ENCODE results near the gene ZNF341. TPM values are rescaled to one million over a fixed set of nuclear protein-coding genes. Genes with fewer than 3 reads are reported as not detected.

ZNF341 gene
- total and polyA plus RNA-seq, 8 donors = 0.58 to 6.2 (median 1.9) TPM

DNA sequence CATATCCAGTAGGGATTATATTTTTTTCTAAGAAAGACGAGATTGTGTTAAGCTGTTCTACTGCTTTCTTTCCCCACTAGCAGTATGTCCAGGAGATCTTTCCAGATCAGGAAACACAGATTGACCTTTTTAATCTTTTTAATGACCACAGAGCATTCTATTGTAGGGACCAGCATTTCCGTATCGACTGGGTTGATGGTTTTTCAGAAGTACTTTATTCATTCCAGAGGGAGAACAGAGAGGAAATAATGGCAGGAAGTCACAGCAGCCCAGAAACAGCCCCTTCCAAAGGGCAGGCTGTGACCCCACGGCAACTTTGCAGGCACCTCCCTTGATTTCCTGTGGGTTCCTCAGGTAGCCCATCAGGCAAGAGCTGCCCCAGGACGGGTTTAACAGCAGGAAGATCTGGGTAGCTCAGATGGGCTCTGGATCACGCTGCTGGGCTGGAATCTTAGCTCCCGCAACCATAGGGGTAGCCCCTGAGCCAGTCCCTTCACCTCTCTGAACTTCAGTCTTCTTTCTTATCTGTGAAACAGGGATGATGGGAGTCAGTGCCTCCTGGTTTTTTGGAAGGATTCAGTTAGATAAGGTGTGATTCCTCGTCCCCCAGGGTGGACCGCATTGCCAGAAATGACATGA lies 55.6 kb downstream of the ZNF341 start:
- TF ChIP-seq, protein P1, sequence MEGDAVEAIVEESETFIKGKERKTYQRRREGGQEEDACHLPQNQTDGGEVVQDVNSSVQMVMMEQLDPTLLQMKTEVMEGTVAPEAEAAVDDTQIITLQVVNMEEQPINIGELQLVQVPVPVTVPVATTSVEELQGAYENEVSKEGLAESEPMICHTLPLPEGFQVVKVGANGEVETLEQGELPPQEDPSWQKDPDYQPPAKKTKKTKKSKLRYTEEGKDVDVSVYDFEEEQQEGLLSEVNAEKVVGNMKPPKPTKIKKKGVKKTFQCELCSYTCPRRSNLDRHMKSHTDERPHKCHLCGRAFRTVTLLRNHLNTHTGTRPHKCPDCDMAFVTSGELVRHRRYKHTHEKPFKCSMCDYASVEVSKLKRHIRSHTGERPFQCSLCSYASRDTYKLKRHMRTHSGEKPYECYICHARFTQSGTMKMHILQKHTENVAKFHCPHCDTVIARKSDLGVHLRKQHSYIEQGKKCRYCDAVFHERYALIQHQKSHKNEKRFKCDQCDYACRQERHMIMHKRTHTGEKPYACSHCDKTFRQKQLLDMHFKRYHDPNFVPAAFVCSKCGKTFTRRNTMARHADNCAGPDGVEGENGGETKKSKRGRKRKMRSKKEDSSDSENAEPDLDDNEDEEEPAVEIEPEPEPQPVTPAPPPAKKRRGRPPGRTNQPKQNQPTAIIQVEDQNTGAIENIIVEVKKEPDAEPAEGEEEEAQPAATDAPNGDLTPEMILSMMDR (IDR thresholded peaks at IDR 0.05) = no peak
- TF ChIP-seq POLR2AphosphoS5 (IDR thresholded peaks at IDR 0.05) (no peak), EP300 (IDR thresholded peaks at IDR 0.05) (no peak), POLR2A (IDR thresholded peaks at IDR 0.05) (no peak)
- Histone ChIP-seq H3K4me1 (peaks cover 21 to 47% (median 30%) of the 10 kb centered on the region in 4 donors), H3K4me3 (no peak overlapping the region), H3K9me3 (no peaks in the 10 kb centered on the region), H3K27me3 (no peaks in the 10 kb centered on the region), H3K36me3 (peaks cover 0 to 28% (median 14%) of the 10 kb centered on the region in 4 donors), H3K27ac (peak overlapping the region in 2 of 5 donors; percentile 80 to 87)
- intact Hi-C loops (cut with DNase I; ENCODE audit: low total_unique reads) = no loop called here
- DNase-seq = no peak
- WGBS, 5 donors = 64 to 75% (median 71%) methylated on average over 9 of the region's 9 CpGs

DNA sequence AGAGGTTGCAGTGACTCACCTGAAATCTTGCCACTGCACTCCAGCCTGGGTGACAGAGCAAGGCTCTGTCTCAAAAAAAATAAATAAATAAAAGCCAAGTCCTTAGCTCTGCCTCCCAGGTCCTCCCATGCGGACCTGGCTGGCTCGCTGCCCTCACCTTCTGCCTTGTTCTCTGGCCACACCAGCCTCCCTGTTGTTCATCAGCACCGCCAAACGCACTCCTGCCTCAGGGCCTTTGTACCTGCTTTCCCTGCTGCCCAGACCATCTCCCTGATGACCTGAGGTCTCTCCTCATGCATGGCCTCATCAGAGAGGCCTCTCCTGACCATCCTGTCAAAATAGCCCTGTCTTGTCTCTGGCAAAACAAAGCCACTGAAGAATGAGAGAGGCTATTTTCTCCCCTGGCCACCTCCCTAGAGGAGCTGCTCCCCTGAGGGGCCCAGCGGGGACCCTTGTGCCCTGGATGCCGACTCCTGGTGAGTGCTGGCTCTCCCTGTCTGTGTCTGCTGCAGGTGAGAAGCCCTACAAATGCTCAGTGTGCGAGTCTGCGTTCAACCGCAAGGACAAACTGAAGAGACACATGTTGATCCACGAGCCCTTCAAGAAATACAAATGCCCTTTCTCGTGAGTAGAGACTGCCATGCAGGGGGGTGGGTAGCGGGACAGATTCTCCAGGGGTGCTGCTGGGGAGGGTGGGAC lies 56.7 kb downstream of the ZNF341 start:
- H3K36me3 ChIP-seq = peaks cover 0 to 17% (median 11%) of the 10 kb centered on the region in 4 donors
- DNase-seq = peak in 1 of 2 donors; percentile 79

DNA sequence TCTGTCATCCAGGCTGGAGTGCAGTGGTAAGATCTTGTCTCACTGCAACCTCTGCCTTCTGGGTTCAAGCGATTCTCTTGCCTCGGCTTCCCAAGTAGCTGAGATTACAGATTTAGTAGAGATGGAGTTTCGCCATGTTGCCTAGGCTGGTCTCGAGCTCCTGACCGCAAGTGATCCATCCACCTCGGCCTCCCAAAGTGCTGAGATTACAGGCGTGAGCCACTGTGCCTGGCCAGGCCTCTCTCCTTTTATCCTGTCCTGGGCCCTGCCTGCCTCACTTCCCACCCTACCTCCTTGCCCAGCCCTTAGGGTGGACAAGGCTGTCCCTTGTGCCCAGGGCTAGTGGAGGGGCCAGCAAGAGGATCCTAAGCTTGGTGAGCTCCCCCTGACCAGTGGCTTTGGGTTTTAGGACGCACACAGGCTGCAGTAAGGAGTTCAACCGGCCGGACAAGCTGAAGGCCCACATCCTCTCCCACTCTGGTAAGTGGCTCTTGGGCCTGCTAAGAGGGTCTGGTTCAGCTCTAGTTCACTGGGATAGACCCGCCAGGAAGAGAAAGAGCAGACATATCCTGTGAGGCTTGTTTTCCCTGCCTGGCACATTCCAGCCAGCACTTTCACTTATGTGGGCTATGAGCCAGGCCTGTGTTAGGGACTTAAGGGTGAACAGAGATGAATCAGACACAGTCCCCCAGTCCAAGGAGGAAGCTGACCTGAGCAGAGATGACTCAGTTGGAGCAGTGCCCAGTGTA lies 57.5 kb downstream of the ZNF341 start:
- Histone ChIP-seq H3K27ac (peak overlapping the region; percentile 66 to 87 (median 83)), H3K4me3 (no peak overlapping the region), H3K9me3 (no peaks in the 10 kb centered on the region), H3K36me3 (peaks cover 0 to 17% (median 11%) of the 10 kb centered on the region in 4 donors), H3K27me3 (no peaks in the 10 kb centered on the region), H3K4me1 (peaks cover 23 to 66% (median 39%) of the 10 kb centered on the region in 4 donors)
- 61 to 73% (median 68%) methylated on average over 11 of the region's 11 CpGs for WGBS, 5 donors
- intact Hi-C loops (cut with DNase I; ENCODE audit: low total_unique reads) = no loop called here
- DNase-seq = peak; percentile 85 to 93
- TF ChIP-seq, protein P1 (IDR thresholded peaks at IDR 0.05) = no peak
- no peak for TF ChIP-seq EP300 (IDR thresholded peaks at IDR 0.05)
- TF ChIP-seq POLR2A (IDR thresholded peaks at IDR 0.05) = no peak
- TF ChIP-seq POLR2AphosphoS5 (IDR thresholded peaks at IDR 0.05) = peak; percentile 9 to 95 (median 84)

More for the DNA sequence above, 56.7 kb downstream of the ZNF341 start:
- WGBS, 5 donors = 85 to 93% (median 89%) methylated on average over 12 of the region's 12 CpGs
- H3K4me3 ChIP-seq = no peak overlapping the region
- H3K27me3 ChIP-seq = no peaks in the 10 kb centered on the region
- peak overlapping the region; percentile 66 to 87 (median 83) for H3K27ac ChIP-seq
- peaks cover 21 to 58% (median 32%) of the 10 kb centered on the region in 4 donors for H3K4me1 ChIP-seq
- TF ChIP-seq EP300 (IDR thresholded peaks at IDR 0.05) (no peak), POLR2AphosphoS5 (IDR thresholded peaks at IDR 0.05) (peak in 1 of 3 donors; percentile 35)
- no peaks in the 10 kb centered on the region for H3K9me3 ChIP-seq
- intact Hi-C loops (cut with DNase I; ENCODE audit: low total_unique reads) = no loop called here

DNA sequence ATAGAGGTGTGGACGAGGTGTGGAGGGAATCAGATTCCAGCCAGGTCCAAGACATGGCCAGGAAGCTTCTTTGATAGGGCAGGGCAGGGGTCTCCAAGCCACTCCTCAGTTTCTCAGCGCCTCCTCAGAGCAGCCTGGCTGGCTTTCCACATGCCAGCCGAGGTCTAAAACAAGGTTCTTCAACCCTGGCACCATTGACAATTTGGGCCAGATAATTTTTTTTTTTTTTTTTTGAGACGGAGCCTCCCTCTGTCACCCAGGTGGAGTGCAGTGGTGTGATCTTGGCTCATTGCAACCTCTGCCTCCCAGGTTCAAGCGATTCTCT lies 58.0 kb downstream of the ZNF341 start:
- intact Hi-C loops (cut with DNase I; ENCODE audit: low total_unique reads) = no loop called here
- H3K36me3 ChIP-seq = peaks cover 0 to 17% (median 11%) of the 10 kb centered on the region in 4 donors
- TF ChIP-seq, protein P1 (IDR thresholded peaks at IDR 0.05) = no peak
- TF ChIP-seq POLR2AphosphoS5 (IDR thresholded peaks at IDR 0.05) (no peak), POLR2A (IDR thresholded peaks at IDR 0.05) (no peak), EP300 (IDR thresholded peaks at IDR 0.05) (no peak)
- no peak for DNase-seq
- H3K9me3 ChIP-seq = no peaks in the 10 kb centered on the region
- H3K4me3 ChIP-seq = no peak overlapping the region
- WGBS, 5 donors = 50 to 62% (median 52%) methylated on average over 5 of the region's 5 CpGs
- peaks cover 27 to 69% (median 42%) of the 10 kb centered on the region in 4 donors for H3K4me1 ChIP-seq
- H3K27ac ChIP-seq = peak overlapping the region; percentile 46 to 87 (median 83)
- H3K27me3 ChIP-seq = no peaks in the 10 kb centered on the region
